GM12878 (cell line): ENCODE measurements around the gene DYNLT2B.

Experiments used
- BHLHE40 ChIP-seq, 2 experiments: fragments of 450-650 bp in 1 of 2; IDR thresholded peaks; 2 replicates each; pipeline ENCODE4 v1.6.1; 2011 to 2017; ENCODE audit warnings: low read depth in 2 of 2, borderline replicate concordance in 1 of 2, improper control_type of control experiment in 1 of 2, low read length in 1 of 2, mild to moderate bottlenecking in 1 of 2
- CTCF ChIP-seq, 3 experiments: IDR thresholded peaks in 2 of 3; conservative IDR thresholded peaks in 1 of 3; 2 replicates each; pipeline ENCODE4 v1.5.1; 2011; ENCODE audit warnings: low read depth in 3 of 3, low read length in 3 of 3, mild to moderate bottlenecking in 3 of 3, control low read depth in 2 of 3, moderate library complexity in 2 of 3, inconsistent platforms in 1 of 3, mixed read lengths in 1 of 3; ENCODE audit not compliant: control insufficient read depth in 2 of 3, insufficient read depth in 1 of 3; ENCODE audit errors: extremely low read depth in 1 of 3
- EGR1 ChIP-seq, 2 experiments: IDR thresholded peaks; 1 replicate in 1 of 2; 2 replicates in 1 of 2; pipeline ENCODE4 v1.6.1; 2011 to 2012; ENCODE audit warnings: low read depth in 2 of 2, low read length in 2 of 2, borderline replicate concordance in 1 of 2, mild to moderate bottlenecking in 1 of 2, moderate library complexity in 1 of 2
- HDGF ChIP-seq: fragments of 450-650 bp; IDR thresholded peaks from 2 replicates; pipeline ENCODE4 v1.6.1; 2016; ENCODE audit warnings: antibody characterized with exemption
- NFYA ChIP-seq: IDR thresholded peaks from 2 replicates; pipeline ENCODE4 v1.6.1; 2011; ENCODE audit warnings: low read depth, mild to moderate bottlenecking, low read length, improper control_type of control experiment, borderline replicate concordance
- NR2C2 ChIP-seq: IDR thresholded peaks from 2 replicates; pipeline ENCODE4 v1.6.1; 2011; ENCODE audit warnings: borderline replicate concordance, low read depth; ENCODE audit not compliant: control insufficient read depth, insufficient read length
- POLR2A ChIP-seq: IDR thresholded peaks from 2 replicates; pipeline ENCODE4 v1.6.1; 2011; ENCODE audit warnings: low read depth, mild to moderate bottlenecking, low read length
- POLR2AphosphoS5 ChIP-seq: IDR thresholded peaks from 2 replicates; pipeline ENCODE4 v1.6.1; 2011; ENCODE audit warnings: mild to moderate bottlenecking, low read length, inconsistent platforms
- TBL1XR1 ChIP-seq: IDR thresholded peaks from 2 replicates; pipeline ENCODE4 v1.6.1; 2012; ENCODE audit warnings: low read depth, low read length, improper control_type of control experiment
- ZBTB33 ChIP-seq: fragments of 450-650 bp; IDR thresholded peaks from 2 replicates; pipeline ENCODE4 v1.6.1; 2017; ENCODE audit warnings: mild to moderate bottlenecking
- ZZZ3 ChIP-seq: IDR thresholded peaks from 2 replicates; pipeline ENCODE4 v1.6.1; 2011; ENCODE audit warnings: low read depth; ENCODE audit not compliant: control insufficient read depth, insufficient read length

- no peak for TF ChIP-seq CTCF (IDR thresholded peaks at IDR 0.05 in 2 of 3, conservative IDR thresholded peaks at IDR 0.05 in 1 of 3; ENCODE audit: control insufficient read depth in 2 of 3, extremely low read depth in 1 of 3, insufficient read depth in 1 of 3, low read depth in 3 of 3, low read length in 3 of 3)
- TF ChIP-seq POLR2AphosphoS5, result no peak
- TF ChIP-seq EGR1 (IDR thresholded peaks at IDR 0.05; ENCODE audit: borderline replicate concordance in 1 of 2, low read depth in 2 of 2, low read length in 2 of 2), result no peak
- TF ChIP-seq NFYA, result no peak
- TF ChIP-seq POLR2A, result no peak
- TF ChIP-seq BHLHE40 (IDR thresholded peaks at IDR 0.05; ENCODE audit: borderline replicate concordance in 1 of 2, low read depth in 2 of 2, low read length in 1 of 2), result no peak
- TF ChIP-seq HDGF, result no peak
- TF ChIP-seq TBL1XR1, result no peak
- no peak for TF ChIP-seq ZZZ3
- TF ChIP-seq ZBTB33, result no peak
- TF ChIP-seq NR2C2, result no peak
Measured at GRCh38 chr3:196323016-196323415, 5.0 kb upstream of the DYNLT2B start.
